Stomach smooth muscle (tissue), 2 donors: Measurements from ENCODE around the gene IPO11.
"Not testable (repeated sequence)": the region's sequence is repeated elsewhere in the genome, so short reads cannot be mapped to it uniquely, and the experiment has no call there.

Experiments used
- H3K27ac ChIP-seq: one replicate; pipeline ENCODE4 v1.7.0; 2013; ENCODE audit warnings: mild to moderate bottlenecking, low read length, inconsistent platforms
- H3K27me3 ChIP-seq, 2 donors: one replicate each; pipeline ENCODE4 v1.7.0; 2013; ENCODE audit warnings: low read length in 2 of 2; ENCODE audit not compliant: insufficient read depth in 2 of 2, control insufficient read depth in 1 of 2
- H3K36me3 ChIP-seq, 2 donors: one replicate each; pipeline ENCODE4 v1.7.0; 2013; ENCODE audit warnings: low read length in 2 of 2; ENCODE audit not compliant: control insufficient read depth in 2 of 2, insufficient read depth in 2 of 2
- H3K4me1 ChIP-seq: one replicate; pipeline ENCODE4 v1.7.0; 2013; ENCODE audit warnings: low read length; ENCODE audit not compliant: control insufficient read depth, insufficient read depth
- H3K4me3 ChIP-seq, 2 donors: one replicate each; pipeline ENCODE4 v1.7.0; 2013; ENCODE audit warnings: low read length in 2 of 2
- H3K9ac ChIP-seq, 2 donors: one replicate each; pipeline ENCODE4 v1.7.0; 2013; ENCODE audit warnings: low read length in 2 of 2, mild to moderate bottlenecking in 1 of 2
- H3K9me3 ChIP-seq, 2 donors: one replicate each; pipeline ENCODE4 v1.7.0; 2013; ENCODE audit warnings: low read length in 2 of 2; ENCODE audit not compliant: control insufficient read depth in 2 of 2
- donor health status: healthy.
- donor health status: Pancreatic carcinoma.

Gene IPO11

GRCh38 chr5:62547945-62548630 is 135.5 kb downstream of the IPO11 start:
- Histone ChIP-seq H3K36me3 (peaks cover 0 to under 1% of the 10 kb centered on the region in 2 donors), H3K27me3 (no peaks in the 10 kb centered on the region), H3K27ac (no peak overlapping the region), H3K4me1 (no peaks in the 10 kb centered on the region), H3K9ac (no peak overlapping the region), H3K9me3 (no peaks in the 10 kb centered on the region), H3K4me3 (no peak overlapping the region)

- Histone ChIP-seq H3K9ac (no peak overlapping the region), H3K9me3 (no peaks in the 10 kb centered on the region), H3K27ac (no peak overlapping the region), H3K4me3 (no peak overlapping the region), H3K4me1 (no peaks in the 10 kb centered on the region), H3K27me3 (no peaks in the 10 kb centered on the region), H3K36me3 (peaks cover 0 to 5% of the 10 kb centered on the region in 2 donors)
Measured at GRCh38 chr5:62550103-62550502, 137.5 kb downstream of the IPO11 start.

GRCh38 chr5:62555930-62556329 is 143.4 kb downstream of the IPO11 start:
- Histone ChIP-seq H3K27me3 (no peaks in the 10 kb centered on the region), H3K9me3 (no peaks in the 10 kb centered on the region), H3K4me3 (no peak overlapping the region), H3K4me1 (no peaks in the 10 kb centered on the region), H3K27ac (no peak overlapping the region), H3K9ac (no peak overlapping the region), H3K36me3 (peaks cover 0 to 5% of the 10 kb centered on the region in 2 donors)

- no peak overlapping the region for H3K4me3 ChIP-seq
- H3K9me3 ChIP-seq = no peaks in the 10 kb centered on the region
- peaks cover 0 to 2% of the 10 kb centered on the region in 2 donors for H3K36me3 ChIP-seq
- no peaks in the 10 kb centered on the region for H3K4me1 ChIP-seq
- no peaks in the 10 kb centered on the region for H3K27me3 ChIP-seq
- H3K27ac ChIP-seq = no peak overlapping the region
- no peak overlapping the region for H3K9ac ChIP-seq
Measured at GRCh38 chr5:62558941-62559340, 146.4 kb downstream of the IPO11 start.

- Histone ChIP-seq H3K4me1 (no peaks in the 10 kb centered on the region), H3K9me3 (peaks cover 0 to 4% of the 10 kb centered on the region in 2 donors), H3K27me3 (no peaks in the 10 kb centered on the region), H3K36me3 (peaks cover 0 to 2% of the 10 kb centered on the region in 2 donors), H3K27ac (no peak overlapping the region), H3K4me3 (no peak overlapping the region), H3K9ac (no peak overlapping the region)
Measured at GRCh38 chr5:62560786-62561185, 148.2 kb downstream of the IPO11 start.

GRCh38 chr5:62561896-62562295 is 149.3 kb downstream of the IPO11 start:
- Histone ChIP-seq H3K4me3 (no peak overlapping the region), H3K27ac (no peak overlapping the region), H3K27me3 (no peaks in the 10 kb centered on the region), H3K4me1 (no peaks in the 10 kb centered on the region), H3K36me3 (peaks cover 0 to 2% of the 10 kb centered on the region in 2 donors), H3K9me3 (peaks cover 0 to 5% of the 10 kb centered on the region in 2 donors), H3K9ac (no peak overlapping the region)

GRCh38 chr5:62562867-62563266 is 150.3 kb downstream of the IPO11 start:
- Histone ChIP-seq H3K4me1 (no peaks in the 10 kb centered on the region), H3K36me3 (peaks cover 0 to 2% of the 10 kb centered on the region in 2 donors), H3K9ac (no peak overlapping the region), H3K27me3 (no peaks in the 10 kb centered on the region), H3K27ac (no peak overlapping the region), H3K4me3 (no peak overlapping the region), H3K9me3 (peaks cover 0 to 8% of the 10 kb centered on the region in 2 donors)

- Histone ChIP-seq H3K36me3 (peaks cover 0 to 2% of the 10 kb centered on the region in 2 donors), H3K27me3 (no peaks in the 10 kb centered on the region), H3K9ac (no peak overlapping the region), H3K9me3 (peaks cover 0 to 13% of the 10 kb centered on the region in 2 donors), H3K4me3 (no peak overlapping the region), H3K27ac (no peak overlapping the region), H3K4me1 (no peaks in the 10 kb centered on the region)
Measured at GRCh38 chr5:62564101-62564500, 151.5 kb downstream of the IPO11 start.

- not testable (repeated sequence) for H3K9ac ChIP-seq, H3K36me3 ChIP-seq, H3K4me1 ChIP-seq, H3K4me3 ChIP-seq, H3K27ac ChIP-seq, H3K27me3 ChIP-seq
- peaks cover 0 to 13% of the 10 kb centered on the region in 2 donors for H3K9me3 ChIP-seq
Measured at GRCh38 chr5:62565740-62566139, 153.2 kb downstream of the IPO11 start.

- no peak overlapping the region for H3K4me3 ChIP-seq
Measured at GRCh38 chr5:62568143-62568542, 155.6 kb downstream of the IPO11 start.

GRCh38 chr5:62568800-62569432 is 156.4 kb downstream of the IPO11 start:
- Histone ChIP-seq H3K27ac (no peak overlapping the region), H3K9ac (no peak overlapping the region), H3K4me3 (no peak overlapping the region), H3K4me1 (no peaks in the 10 kb centered on the region), H3K9me3 (peaks cover 0 to 13% of the 10 kb centered on the region in 2 donors), H3K27me3 (no peaks in the 10 kb centered on the region), H3K36me3 (no peaks in the 10 kb centered on the region)

More at GRCh38 chr5:62568143-62568542, 155.6 kb downstream of the IPO11 start:
- H3K36me3 ChIP-seq = no peaks in the 10 kb centered on the region
- H3K27ac ChIP-seq = no peak overlapping the region
- no peak overlapping the region for H3K9ac ChIP-seq
- no peaks in the 10 kb centered on the region for H3K27me3 ChIP-seq
- peaks cover 0 to 13% of the 10 kb centered on the region in 2 donors for H3K9me3 ChIP-seq
- no peaks in the 10 kb centered on the region for H3K4me1 ChIP-seq
